GM20000 (cell line): Measurements from ENCODE around the gene NCSTN.
"Not testable (repeated sequence)": the region's sequence is repeated elsewhere in the genome, so short reads cannot be mapped to it uniquely, and the experiment has no call there.

Experiments used
- DNase-seq: peaks from one replicate; pipeline ENCODE4 v3.0.0; 2012; ENCODE audit warnings: low spot score
- TF ChIP-seq, protein P1 (sequence below): IDR thresholded peaks from 2 replicates; pipeline ENCODE4 v1.5.1; 2012; ENCODE audit warnings: mild to moderate bottlenecking, control low read depth; ENCODE audit errors: extremely low read depth, missing control alignments

Gene NCSTN

DNA sequence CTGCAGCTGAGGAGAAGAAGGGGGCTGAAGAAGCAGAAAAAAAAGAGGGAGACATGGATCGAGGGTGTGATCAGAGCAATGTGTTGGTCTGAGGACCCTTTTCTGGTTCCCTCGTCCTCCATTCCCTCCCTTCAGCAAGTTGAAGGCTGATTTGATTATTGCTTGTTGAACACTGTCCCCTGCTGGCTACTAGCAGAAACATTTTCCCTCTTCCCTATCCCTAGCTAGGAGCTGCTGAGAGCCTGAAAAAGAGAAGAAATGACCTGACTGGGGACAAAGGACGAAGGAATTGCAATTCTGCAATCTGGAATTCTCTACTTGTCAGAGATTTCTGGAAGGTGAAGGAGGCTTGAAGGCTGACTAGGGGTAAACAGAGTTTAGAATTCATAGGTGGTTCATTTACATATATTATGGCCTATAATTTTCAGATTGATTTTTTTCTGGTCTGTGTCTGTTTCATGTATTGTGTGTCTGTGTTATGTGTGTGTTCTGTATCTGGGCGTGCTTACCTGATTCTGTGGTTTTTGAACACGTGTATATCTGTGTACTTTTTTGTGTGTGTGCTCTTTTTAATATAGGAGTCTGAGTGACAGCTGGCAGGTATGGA is 33.4 kb downstream of the NCSTN start:
- TF ChIP-seq, protein P1, sequence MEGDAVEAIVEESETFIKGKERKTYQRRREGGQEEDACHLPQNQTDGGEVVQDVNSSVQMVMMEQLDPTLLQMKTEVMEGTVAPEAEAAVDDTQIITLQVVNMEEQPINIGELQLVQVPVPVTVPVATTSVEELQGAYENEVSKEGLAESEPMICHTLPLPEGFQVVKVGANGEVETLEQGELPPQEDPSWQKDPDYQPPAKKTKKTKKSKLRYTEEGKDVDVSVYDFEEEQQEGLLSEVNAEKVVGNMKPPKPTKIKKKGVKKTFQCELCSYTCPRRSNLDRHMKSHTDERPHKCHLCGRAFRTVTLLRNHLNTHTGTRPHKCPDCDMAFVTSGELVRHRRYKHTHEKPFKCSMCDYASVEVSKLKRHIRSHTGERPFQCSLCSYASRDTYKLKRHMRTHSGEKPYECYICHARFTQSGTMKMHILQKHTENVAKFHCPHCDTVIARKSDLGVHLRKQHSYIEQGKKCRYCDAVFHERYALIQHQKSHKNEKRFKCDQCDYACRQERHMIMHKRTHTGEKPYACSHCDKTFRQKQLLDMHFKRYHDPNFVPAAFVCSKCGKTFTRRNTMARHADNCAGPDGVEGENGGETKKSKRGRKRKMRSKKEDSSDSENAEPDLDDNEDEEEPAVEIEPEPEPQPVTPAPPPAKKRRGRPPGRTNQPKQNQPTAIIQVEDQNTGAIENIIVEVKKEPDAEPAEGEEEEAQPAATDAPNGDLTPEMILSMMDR: peak; percentile 97
- DNase-seq: peak; percentile 81

DNA sequence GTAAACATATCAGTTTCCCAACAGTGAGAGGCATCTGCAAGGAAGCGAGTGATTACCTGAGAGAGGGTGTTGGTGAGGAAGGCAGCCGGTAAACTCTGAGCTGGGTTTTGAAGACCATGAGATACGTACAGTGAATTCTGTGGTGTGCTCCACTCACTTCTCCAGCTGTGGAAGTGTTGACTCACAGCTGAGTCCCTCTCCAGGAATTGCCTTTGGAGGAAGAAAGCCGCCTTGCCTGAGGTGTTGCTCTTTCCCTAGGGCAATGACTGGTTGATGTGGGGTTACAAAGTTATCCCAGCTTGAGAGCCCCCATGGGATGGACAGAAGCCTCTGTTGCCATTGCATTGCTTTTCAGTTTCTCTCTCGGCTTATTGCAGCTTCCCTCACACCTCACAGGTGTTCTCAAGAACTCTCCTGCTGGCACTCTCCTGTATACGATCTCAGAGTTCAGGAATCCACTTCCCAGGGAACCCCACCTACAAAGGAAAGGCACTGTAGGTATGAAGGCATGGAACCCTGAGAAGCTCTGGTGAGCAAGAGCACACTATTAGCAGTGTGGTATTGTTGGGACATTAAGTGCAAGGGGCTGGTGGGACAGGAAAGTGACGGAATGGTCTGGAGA is 34.5 kb downstream of the NCSTN start:
- TF ChIP-seq, protein P1: no peak
- no peak for DNase-seq

DNA sequence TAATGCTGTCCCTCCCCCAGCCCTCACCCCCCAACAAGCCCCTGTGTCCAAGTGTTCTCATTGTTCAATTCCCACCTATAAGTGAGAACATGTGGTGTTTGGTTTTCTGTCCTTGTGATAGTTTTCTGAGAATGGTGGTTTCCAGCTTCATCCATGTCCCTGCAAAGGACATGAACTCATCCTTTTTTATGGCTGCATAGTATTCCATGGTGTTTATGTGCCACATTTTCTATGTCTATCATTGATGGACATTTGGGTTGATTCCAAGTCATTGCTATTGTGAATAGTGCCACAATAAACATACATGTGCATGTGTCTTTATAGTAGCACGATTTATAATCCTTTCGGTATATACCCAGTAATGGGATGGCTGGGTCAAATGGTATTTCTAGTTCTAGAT is 41.6 kb downstream of the NCSTN start:
- DNase-seq: not testable (repeated sequence)

DNA sequence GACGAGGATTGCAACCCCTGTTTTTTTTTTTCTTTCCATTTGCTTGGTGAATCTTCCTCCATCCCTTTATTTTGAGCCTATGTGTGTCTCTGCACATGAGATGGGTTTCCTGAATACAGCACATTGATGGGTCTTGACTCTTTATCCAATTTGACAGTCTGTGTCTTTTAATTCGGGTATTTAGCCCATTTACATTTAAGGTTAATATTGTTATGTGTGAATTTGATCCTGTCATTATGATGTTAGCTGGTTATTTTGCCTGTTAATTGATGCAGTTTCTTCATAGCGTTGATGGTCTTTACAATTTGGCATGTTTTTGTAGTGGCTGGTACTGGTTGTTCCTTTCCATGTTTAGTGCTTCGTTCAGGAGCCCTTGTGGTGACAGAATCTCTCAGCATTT is 45.2 kb downstream of the NCSTN start:
- DNase-seq: not testable (repeated sequence)

DNA sequence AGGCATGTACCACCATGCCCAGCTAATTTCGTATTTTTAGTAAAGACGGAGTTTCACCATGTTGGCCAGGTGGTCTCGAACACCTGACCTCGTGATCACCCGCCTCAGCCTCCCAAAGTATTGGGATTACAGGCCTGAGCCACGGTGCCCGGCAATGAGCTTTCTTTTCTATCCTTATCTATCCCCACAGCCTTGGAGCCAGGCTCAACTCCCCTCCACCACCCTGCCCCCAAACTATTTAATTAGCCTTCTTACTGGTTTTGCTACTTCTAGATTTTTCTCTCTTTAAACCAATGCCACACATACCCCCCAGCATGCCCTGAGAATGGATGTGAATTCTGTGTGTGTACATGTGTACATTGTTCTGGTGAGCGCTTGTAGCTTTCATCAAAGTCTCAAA is 51.5 kb downstream of the NCSTN start:
- TF ChIP-seq, protein P1: no peak
- no peak for DNase-seq

DNA sequence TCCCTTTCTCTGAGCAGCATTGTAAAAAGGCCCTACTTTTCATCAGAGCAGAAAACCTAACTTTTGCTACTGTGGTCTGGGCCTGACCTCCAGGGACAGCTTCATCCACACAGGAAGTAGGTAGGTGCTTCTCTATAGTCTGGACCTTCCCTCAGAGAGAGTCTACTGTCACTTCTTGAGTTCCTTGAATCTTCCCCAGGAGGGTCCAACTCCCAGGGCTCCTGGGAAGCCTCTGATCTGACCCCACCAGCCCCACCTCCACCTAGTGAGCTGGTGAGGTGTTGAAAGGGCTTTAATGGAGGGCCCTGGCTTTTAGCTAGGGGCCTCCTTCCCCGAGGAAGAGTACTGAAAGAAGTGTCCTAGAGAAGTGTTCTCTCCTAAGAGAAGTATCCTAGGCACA is 54.5 kb downstream of the NCSTN start:
- no peak for DNase-seq
- TF ChIP-seq, protein P1: no peak

DNA sequence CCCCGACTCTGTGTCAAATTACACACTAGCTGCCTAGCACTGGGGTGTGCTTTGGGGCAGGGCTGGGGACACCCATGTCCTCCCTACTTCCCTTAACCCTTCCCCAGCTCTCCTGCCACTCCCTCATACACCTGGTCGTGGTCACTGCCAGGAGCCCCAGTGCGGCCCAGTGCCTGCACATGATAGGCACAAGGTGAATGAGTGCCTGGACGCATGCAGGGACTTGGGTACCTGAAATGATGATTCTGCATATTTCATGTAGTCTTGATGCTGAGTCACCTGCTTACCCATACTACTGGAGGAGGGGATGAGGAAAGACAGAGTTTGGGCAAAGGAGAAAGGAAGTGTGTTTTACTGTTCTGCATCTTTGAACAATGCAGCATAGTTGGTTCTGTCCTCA is 55.6 kb downstream of the NCSTN start:
- no peak for DNase-seq
- TF ChIP-seq, protein P1: no peak

DNA sequence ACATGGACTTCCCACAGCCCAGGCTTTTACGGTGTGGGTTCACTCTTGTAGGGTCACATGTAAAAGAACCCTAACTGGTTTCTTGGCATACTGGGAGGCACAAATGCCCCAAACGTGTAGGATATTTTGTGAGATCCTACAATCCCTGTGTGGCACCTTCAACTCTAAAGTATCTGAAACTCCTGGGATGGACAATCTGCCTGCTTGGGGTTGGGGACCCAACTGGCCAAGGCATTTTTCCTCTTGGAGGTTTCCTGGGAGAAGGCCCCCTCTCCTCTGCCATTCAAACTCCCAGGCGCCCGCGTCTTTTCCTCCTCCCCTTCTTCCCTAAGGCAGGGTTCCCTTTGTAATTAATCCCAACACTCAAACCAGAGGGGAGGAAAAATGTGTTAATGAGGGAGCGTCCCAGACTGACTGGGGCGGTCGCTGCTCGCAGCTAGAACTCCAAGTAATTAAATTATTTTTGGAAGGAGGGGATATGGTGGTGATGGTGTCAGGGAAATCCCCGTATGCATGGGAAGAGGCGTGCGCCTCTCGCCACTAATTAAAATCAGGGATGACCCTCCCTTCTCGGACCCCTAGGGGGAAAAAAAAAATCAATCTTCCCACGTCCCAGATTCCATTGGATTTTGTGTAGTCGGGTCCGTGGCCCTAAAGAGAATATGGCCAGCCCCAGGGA is 56.5 kb downstream of the NCSTN start:
- TF ChIP-seq, protein P1: no peak
- no peak for DNase-seq
